OCI-LY7 (cell line): ENCODE measurements around the gene STPG3. TPM values are rescaled to one million over a fixed set of nuclear protein-coding genes. Genes with fewer than 3 reads are reported as not detected.

Experiments
- BruUV-seq: library from RNA; stranded (reverse); fragments of 400-500 nt; replicated peaks from 2 replicates; lab custom pipeline; 2021; lab: Mats Ljungman, UMichigan
- CTCF ChIA-PET: fragments of 300-600 bp; sonication (Branson Sonifier 250); formaldehyde crosslinking; loops from one replicate; lab custom pipeline; 2022; ENCODE audit warnings: antibody characterized with exemption; ENCODE audit not compliant: unreplicated experiment; lab: Charles Lee
- POLR2A ChIA-PET: fragments of 300-600 bp; sonication (Branson Sonifier 250); formaldehyde crosslinking; loops from one replicate; lab custom pipeline; 2022; ENCODE audit warnings: antibody characterized with exemption; lab: Charles Lee
- DNase-seq: peaks from one replicate; pipeline ENCODE4 v3.0.0-alpha.2; 2015; ENCODE audit warnings: low spot score
- H2AFZ ChIP-seq: fragments of 200-600 bp; sonication (generic), shearing (Covaris generic); 2 replicates; pipeline ENCODE4 v1.6.1; 2014; ENCODE audit warnings: mild to moderate bottlenecking, antibody characterized with exemption, low read length, moderate library complexity
- H3K27ac ChIP-seq: fragments of 200-600 bp; sonication (generic); 2 replicates; pipeline ENCODE4 v1.5.1; 2014; ENCODE audit warnings: mixed run types, low read depth, mild to moderate bottlenecking, moderate library complexity, low read length, inconsistent platforms; ENCODE audit not compliant: poor library complexity, severe bottlenecking
- H3K36me3 ChIP-seq: fragments of 200-600 bp; sonication (generic); 2 replicates; pipeline ENCODE4 v1.6.1; 2014; ENCODE audit warnings: mild to moderate bottlenecking, antibody characterized with exemption, low read length, moderate library complexity, mixed read lengths; ENCODE audit not compliant: insufficient read depth
- H3K4me1 ChIP-seq: fragments of 200-600 bp; sonication (generic); 2 replicates; pipeline ENCODE4 v1.5.1; 2014; ENCODE audit warnings: mild to moderate bottlenecking, low read length; ENCODE audit not compliant: insufficient read depth, poor library complexity, severe bottlenecking
- H3K4me2 ChIP-seq: fragments of 200-600 bp; sonication (generic); 2 replicates; pipeline ENCODE4 v1.6.1; 2014; ENCODE audit warnings: mild to moderate bottlenecking, low read length
- H3K4me3 ChIP-seq: fragments of 200-600 bp; sonication (generic); 2 replicates; pipeline ENCODE4 v1.5.1; 2014; ENCODE audit warnings: mild to moderate bottlenecking, low read depth, low read length; ENCODE audit not compliant: poor library complexity, severe bottlenecking
- H3K79me2 ChIP-seq: fragments of 200-600 bp; sonication (generic); 2 replicates; pipeline ENCODE4 v1.6.1; 2016; ENCODE audit warnings: low read depth, mild to moderate bottlenecking, low read length, moderate library complexity, mixed read lengths; ENCODE audit not compliant: insufficient read depth
- H3K9me2 ChIP-seq: fragments of 200-600 bp; sonication (generic); 2 replicates; pipeline ENCODE4 v1.6.1; 2016; ENCODE audit warnings: mild to moderate bottlenecking, low read length, mixed read lengths; ENCODE audit not compliant: insufficient read depth
- H3K9me3 ChIP-seq: fragments of 200-600 bp; sonication (generic); 2 replicates; pipeline ENCODE4 v1.6.1; 2014; ENCODE audit warnings: mild to moderate bottlenecking, mixed run types, low read length, mixed read lengths
- H4K20me1 ChIP-seq: fragments of 200-600 bp; sonication (generic); 2 replicates; pipeline ENCODE4 v1.6.1; 2014; ENCODE audit warnings: mild to moderate bottlenecking, antibody characterized with exemption, low read length, moderate library complexity, mixed read lengths; ENCODE audit not compliant: insufficient read depth
- CTCF ChIP-seq: fragments of 200-600 bp; sonication (generic); conservative IDR thresholded peaks from 2 replicates; pipeline ENCODE4 v1.5.1; 2014; ENCODE audit warnings: mild to moderate bottlenecking, antibody characterized with exemption, low read length, moderate library complexity, mixed read lengths
- EZH2phosphoT487 ChIP-seq: fragments of 200-600 bp; sonication (generic); IDR thresholded peaks from 2 replicates; pipeline ENCODE4 v1.6.1; 2018; ENCODE audit warnings: low read depth, borderline replicate concordance, mild to moderate bottlenecking, mixed run types, antibody characterized with exemption, low read length, moderate library complexity, mixed read lengths
- intact Hi-C: fragments of 100-400 bp; cut with micrococcal nuclease; formaldehyde crosslinking; loops from one replicate; pipeline ENCODE4 v1.10.0; 2022; ENCODE audit not compliant: unreplicated experiment
- total RNA-seq, 2 experiments: library from RNA; depleted of rRNA in 1 of 2; stranded (reverse); fragments of >200 nt in 1 of 2; shearing (Covaris generic) in 1 of 2; gene quantifications; 2 replicates each; pipeline ENCODE4 v1.2.3, GENCODE V29; 2014 to 2022

The STPG3 gene
- total RNA-seq, 2 experiments from 2014 or later: 0.73 to 2.7 TPM

- intact Hi-C loops: no loop called here
- CTCF ChIA-PET: interaction anchor here (0.6 to 1.2 kb wide), 2 partner anchors 13 to 53 kb away, joined by 3 to 4 read pairs; no protein-coding TSS in a partner anchor
Measured at GRCh38 chr9:137273611-137274320, 22.7 kb downstream of the STPG3 start.

GRCh38 chr9:137275203-137275587 is 24.1 kb downstream of the STPG3 start:
- Histone ChIP-seq H3K79me2 (no peaks in the 10 kb centered on the region), H3K4me3 (no peak overlapping the region), H3K9me2 (no peaks in the 10 kb centered on the region), H3K27ac (peak overlapping the region; percentile 77), H2AFZ (no peak overlapping the region), H3K9me3 (no peaks in the 10 kb centered on the region), H4K20me1 (no peaks in the 10 kb centered on the region), H3K36me3 (peaks cover 23% of the 10 kb centered on the region; the same call in 1 of the 2 replicates), H3K4me1 (peaks cover 67% of the 10 kb centered on the region), H3K4me2 (peak overlapping the region; percentile 81)
- intact Hi-C loops: no loop called here
- POLR2A ChIA-PET: interaction anchor here (0.9 to 1.2 kb wide), 2 partner anchors 21 to 34 kb away, joined by 3 to 4 read pairs; partner anchors contain the start of gene TUBB4B
- no TSS peak for BruUV-seq
- TF ChIP-seq CTCF (no peak), EZH2phosphoT487 (no peak)
- CTCF ChIA-PET: interaction anchor here (1.2 kb wide), 1 partner anchor 11 kb away, joined by 4 read pairs; no protein-coding TSS in a partner anchor
- no peak for DNase-seq

More at GRCh38 chr9:137273611-137274320, 22.7 kb downstream of the STPG3 start:
- Histone ChIP-seq H3K4me2 (peak overlapping the region; percentile 81), H4K20me1 (no peaks in the 10 kb centered on the region), H3K9me2 (no peaks in the 10 kb centered on the region), H3K4me3 (no peak overlapping the region), H2AFZ (no peak overlapping the region), H3K4me1 (peaks cover 79% of the 10 kb centered on the region), H3K36me3 (peaks cover 34% of the 10 kb centered on the region; the same call in 1 of the 2 replicates), H3K79me2 (peaks cover 4% of the 10 kb centered on the region; the same call in 1 of the 2 replicates), H3K27ac (peak overlapping the region; percentile 77), H3K9me3 (no peaks in the 10 kb centered on the region)
- BruUV-seq: no TSS peak
- TF ChIP-seq CTCF (no peak), EZH2phosphoT487 (no peak)
- POLR2A ChIA-PET: interaction anchor here (0.6 to 1.2 kb wide), 3 partner anchors 20 to 169 kb away, joined by 3 read pairs; partner anchors contain the start of gene TUBB4B
- peak; percentile 53 for DNase-seq
